ENCODE data around the gene TMEM179.

- no peak for TF ChIP-seq EP300 (IDR thresholded peaks at IDR 0.05)
- TF ChIP-seq CTCF (IDR thresholded peaks at IDR 0.05), result no peak
- no peak for TF ChIP-seq POLR2A (IDR thresholded peaks at IDR 0.05)
Measured at GRCh38 chr14:104560586-104560945, 44.0 kb downstream of the TMEM179 start.
